NCI-H2227 treated with DMSO at 0.1 percent for 48 hours (cell line): Measurements from ENCODE around the gene ITK.

ENCODE experiments used
- DNase-seq: peaks from one replicate; lab custom pipeline; 2025; lab: John Stamatoyannopoulos, UW

The ITK gene

GRCh38 chr5:157282150-157282549 is 101.5 kb downstream of the ITK start:
- DNase-seq: no peak

DNA sequence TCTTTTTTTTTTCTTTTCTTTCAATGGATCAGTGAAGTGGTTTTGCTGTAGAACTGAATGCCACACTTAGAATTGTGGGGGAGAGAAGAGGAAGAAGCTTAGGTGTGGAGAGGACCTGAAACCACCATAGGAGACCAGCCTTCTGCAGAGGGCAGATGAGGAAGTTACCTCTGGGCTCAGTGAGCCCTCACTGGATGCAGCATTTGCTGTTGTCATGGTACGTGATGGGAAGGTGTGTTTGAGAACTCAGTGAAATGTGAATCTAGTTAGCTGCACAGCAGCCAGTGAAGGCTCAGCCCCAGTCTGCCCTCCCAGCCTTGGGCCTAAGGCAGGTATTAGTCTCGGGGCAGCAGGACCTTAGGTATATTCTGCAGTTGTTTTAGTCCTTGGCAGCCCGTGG is 102.8 kb downstream of the ITK start:
- DNase-seq: no peak

- no peak for DNase-seq
These were observed 104.0 kb downstream of the ITK start for GRCh38 chr5:157284458-157285212.

GRCh38 chr5:157285310-157286035 is 104.8 kb downstream of the ITK start:
- no peak for DNase-seq

DNA sequence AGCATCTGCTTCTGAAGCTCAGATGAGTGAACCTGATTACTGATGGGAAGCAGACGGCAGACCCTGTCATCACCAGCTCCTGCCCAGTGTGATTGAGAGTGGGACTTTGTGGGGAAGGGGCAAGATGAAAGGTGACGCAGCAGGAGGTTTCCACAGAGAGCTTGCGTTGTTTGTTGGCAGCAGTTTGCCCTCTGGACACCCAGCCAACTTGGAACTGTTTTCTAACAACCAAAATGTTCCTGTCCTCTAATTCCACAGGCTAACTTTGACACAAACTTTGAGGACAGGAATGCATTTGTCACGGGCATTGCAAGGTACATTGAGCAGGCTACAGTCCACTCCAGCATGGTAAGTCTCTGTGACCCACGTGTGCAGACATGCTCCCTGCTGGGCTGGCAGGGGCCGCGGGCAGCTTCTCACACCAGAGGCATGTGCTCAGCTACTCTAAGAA is 106.1 kb downstream of the ITK start:
- no peak for DNase-seq

GRCh38 chr5:157288405-157289163 is 107.9 kb downstream of the ITK start:
- DNase-seq: no peak

DNA sequence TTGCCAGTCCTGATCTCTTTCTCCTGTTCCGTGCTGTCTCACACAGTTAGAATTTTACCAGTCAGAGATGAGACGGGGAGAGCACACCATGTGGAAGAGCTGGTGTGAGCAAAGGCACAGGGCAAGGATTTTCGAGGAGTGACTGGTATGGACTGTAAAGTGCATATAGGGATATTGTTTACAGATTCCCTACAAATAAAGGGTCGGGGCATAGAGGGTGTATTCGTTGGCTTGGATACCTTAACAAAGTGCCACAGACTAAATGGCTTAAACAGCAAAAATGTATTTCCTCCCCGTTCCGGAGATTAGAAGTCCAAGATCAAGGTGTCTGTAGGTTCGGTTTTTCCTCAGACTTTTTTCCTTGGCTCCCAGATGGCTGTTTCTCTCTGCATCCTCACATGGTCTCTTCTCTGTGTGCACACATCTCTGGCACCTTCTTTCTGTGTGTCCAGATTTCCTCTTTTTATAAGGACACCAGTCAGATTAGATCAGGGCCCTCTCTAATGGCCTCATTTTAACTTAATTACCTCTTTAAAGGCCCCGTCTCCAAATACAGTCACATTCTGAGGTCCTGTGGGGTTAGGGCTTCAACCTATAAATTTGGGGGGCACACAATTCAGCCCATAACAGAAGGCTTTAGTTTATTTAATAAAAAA is 108.7 kb downstream of the ITK start:
- DNase-seq: no peak

- no peak for DNase-seq
These were observed 109.7 kb downstream of the ITK start for GRCh38 chr5:157290156-157290980.

DNA sequence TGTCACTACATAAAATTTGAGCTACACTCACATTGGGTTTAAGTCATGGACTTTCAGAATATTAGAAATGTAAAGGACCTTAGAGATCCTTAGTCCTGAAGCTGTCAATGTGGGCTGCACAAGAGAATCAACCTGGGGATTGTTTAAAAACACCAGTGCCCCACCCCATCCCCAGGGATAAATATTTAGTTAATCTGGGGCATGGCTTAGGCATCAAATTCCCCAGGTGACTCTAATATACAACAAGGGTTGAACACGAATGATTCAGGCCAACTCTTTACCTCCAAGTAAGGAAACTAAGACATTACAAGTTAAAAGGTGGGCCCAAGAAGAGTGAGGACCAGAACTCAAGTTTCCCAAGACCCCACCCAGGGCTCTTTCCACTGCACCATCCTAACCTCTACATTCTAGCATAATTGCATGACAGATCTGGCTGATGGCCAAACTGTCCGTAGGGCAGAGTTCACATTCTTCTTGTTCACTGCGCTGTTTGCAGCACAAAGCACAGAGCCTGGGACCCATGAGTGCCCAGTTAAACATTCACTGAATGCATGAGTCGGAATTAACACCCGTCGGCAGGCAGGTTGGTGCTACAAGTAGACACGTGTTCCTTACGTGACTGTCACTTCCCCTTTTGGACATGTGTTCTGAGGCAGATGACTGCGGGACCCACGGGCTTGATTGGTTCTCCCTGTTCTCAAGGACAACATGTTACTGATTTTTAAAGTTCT is 110.5 kb downstream of the ITK start:
- DNase-seq: no peak

- no peak for DNase-seq
These were observed 112.0 kb downstream of the ITK start for GRCh38 chr5:157292599-157292998.

DNA sequence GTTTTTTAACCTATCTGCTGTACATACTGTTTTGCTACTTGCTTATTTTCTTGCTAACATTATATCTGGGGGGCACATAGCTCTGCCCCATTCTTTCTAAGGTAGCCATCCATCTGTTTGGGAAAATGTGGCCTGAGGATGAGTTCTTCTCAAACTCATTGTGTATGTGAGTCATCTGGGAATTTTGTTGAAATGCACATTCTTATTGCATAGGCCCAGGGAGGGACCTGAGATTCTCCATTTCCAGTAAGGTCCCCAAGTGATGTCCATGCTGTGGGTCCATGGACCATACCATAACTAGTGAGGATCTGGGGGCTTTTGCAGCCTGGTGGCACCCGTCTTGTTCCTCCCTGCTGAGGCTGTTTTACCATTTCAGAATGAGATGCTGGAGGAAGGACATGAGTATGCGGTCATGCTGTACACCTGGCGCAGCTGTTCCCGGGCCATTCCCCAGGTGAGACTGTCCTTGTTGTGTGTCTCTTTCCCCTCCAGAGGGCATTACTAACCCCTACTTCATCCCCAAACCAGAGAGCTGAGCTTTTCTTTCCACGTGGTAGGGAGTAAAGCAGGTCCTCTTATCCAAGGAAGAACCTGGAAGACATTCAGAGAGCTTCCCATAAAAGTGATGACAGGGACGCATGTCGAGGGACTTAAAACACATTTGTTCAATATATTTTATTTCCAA is 113.9 kb downstream of the ITK start:
- DNase-seq: no peak

GRCh38 chr5:157295247-157295646 is 114.6 kb downstream of the ITK start:
- no peak for DNase-seq

GRCh38 chr5:157300564-157300963 is 119.9 kb downstream of the ITK start:
- no peak for DNase-seq

DNA sequence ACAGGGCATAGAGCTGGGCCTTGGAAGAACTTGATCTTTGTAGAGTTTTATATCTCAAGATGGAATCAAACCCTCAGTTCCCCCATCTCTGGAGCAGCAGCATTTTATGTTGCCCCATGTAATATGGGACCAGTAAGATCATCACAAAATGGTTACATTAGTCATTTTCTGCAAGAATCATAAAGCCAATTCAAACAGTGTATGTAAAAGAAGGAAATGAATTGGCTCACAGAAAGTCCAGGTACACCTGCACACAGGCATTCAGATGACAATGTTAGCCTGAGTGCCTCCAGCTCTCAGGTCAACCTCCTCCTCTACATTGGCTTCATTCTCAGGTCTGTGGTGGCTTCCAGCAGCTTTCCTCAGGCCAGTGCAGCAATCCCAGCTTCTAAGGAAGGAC is 120.4 kb downstream of the ITK start:
- DNase-seq: no peak

- DNase-seq: no peak
These were observed 122.4 kb downstream of the ITK start for GRCh38 chr5:157303023-157303422.

GRCh38 chr5:157303667-157304327 is 123.2 kb downstream of the ITK start:
- DNase-seq: no peak
